GM19452 (cell line): ENCODE data around the gene YEATS4.
A peak's percentile ranks its signal among the peaks of the same experiment; 100 is the strongest.
"Not testable (repeated sequence)": the region's sequence is repeated elsewhere in the genome, so short reads cannot be mapped to it uniquely, and the experiment has no call there.

Experiments
- ATAC-seq: cut with Tn5 transposase; IDR thresholded peaks from one replicate; pipeline ENCODE4 v1.9.1; 2021; ENCODE audit not compliant: unreplicated experiment

The YEATS4 gene

DNA sequence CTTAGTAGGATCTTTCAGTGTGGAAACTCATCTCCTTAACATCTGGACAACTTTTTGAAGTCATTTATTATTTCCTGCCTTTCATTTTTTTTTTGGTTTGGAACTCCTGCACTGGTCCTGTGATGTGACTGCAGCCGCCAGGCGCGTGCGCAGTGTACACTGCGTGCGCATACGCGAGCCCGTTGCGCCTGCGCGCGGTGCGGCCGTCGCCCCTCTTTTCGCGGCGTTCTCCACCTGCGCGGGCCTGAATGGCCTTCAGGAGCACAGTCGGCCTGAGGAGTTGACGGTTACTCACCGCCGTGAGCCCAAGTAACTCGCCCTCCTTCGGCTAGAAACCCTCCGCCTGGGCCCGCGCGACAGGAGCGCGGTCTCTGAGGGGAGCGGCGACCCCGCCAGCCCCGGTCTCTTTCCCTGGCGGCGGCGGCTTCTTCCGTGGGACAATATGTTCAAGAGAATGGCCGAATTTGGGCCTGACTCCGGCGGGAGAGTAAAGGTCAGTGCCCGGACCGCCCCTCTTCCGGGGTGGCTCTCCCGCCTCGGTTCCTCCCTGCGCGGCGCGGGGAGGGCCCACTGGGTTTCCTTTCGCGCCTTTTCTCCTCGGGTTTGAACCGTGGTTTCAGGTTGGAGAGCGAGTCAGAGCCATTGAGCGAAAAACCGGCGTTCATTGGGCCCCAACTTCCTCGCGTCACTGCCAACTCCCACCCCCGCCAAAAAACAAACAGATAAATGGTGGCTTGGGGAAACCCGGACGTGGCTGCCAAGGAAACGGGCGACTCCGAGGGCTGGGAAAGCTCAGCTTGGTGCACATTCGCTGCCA, at the start of gene YEATS4:
Gene YEATS4, plus strand, starts transcription at position 213 of the 817 bp plus-strand sequence. Its CDS starts 230 bp downstream, at position 443.
- peak; percentile 84 for ATAC-seq

DNA sequence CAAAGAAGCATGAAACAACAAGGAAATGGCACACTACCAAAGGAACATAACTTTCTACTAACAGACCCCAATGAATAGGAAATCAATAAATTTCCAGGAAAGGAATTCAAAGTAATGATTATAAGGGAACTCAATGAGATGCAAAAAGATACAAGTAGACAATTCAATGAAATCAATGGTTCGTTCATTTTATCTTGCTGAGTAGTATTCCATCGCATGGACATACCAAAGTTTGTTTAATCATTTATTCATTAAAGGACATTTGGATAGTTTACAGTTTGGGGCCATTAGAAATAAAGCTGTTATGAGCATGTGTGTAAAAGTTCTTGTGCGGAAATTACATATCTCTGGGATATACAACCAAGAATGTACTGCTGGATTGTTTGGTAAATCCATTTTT, 46.3 kb upstream of the YEATS4 start:
- no peak for ATAC-seq

DNA sequence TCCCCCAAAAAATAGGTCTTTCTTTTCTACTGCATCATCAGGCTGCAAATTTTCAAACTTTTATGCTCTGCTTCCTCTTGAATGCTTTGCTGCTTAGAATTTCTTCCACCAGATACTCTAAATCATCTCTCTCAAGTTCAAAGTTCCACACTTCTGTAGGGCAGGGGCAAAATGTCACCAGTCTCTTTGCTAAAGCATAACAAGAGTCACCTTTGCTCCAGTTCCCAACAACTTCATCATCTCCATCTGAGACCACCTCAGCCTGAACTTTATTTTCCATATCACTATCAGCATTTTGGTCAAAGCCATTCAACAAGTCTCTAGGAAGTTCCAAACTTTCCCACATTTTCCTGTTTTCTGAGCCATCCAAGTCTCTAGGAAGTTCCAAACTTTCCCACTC, 42.8 kb upstream of the YEATS4 start:
- not testable (repeated sequence) for ATAC-seq

DNA sequence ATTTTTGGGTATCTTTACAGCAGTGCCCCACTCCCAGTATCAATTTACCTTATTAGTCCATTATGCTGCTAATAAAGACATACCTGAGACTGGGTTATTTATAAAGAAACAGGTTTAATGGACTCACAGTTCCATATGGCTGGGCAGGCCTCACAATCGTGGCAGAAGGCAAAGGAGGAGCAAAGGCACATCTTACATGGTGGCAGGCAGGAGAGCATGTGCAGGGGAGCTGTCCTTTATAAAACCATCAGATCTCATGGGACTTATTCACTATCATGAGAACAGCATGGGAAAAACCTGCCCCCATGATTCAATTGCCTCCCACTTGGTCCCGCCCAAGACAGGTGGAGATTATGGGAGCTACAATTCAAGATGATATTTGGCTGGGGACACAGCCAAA, 42.3 kb upstream of the YEATS4 start:
- ATAC-seq: not testable (repeated sequence)

DNA sequence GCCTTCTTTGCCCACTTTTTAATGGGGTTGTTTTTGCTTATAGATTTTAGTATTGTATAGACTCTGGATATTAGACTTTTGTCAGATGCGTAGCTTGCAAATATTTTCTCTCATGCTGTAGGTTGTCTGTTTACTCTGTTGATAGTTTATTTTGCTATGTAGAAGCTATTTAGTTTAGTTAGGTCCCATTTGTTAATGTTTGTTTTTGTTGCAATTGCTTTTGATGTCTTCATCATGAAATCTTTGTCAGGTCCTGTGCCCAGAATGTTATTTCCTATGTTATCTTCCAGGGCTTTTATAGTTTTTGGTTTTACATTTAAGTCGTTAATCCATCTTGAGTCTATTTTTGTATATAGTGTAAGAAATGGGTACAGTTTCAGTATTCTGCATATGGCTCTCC, 41.3 kb upstream of the YEATS4 start:
- no peak for ATAC-seq

DNA sequence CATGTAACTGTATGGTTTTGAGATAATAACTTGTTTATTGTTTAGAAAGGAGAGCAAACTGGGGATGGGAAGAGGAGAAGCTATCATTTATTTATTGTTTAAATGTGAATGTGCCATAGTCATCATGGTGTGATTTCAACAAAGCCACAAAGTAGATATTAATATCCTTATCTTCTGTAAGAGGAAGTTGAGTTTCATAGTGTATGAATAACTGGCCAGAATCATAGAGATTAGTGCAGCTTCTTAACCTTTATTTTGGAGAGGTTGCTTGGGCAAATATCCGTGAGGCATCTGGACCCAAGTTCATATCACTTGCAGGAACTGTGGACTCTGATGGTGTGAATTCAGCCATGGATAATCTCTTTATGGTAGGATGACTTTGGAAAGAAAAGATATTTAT, 38.2 kb upstream of the YEATS4 start:
- ATAC-seq: no peak

DNA sequence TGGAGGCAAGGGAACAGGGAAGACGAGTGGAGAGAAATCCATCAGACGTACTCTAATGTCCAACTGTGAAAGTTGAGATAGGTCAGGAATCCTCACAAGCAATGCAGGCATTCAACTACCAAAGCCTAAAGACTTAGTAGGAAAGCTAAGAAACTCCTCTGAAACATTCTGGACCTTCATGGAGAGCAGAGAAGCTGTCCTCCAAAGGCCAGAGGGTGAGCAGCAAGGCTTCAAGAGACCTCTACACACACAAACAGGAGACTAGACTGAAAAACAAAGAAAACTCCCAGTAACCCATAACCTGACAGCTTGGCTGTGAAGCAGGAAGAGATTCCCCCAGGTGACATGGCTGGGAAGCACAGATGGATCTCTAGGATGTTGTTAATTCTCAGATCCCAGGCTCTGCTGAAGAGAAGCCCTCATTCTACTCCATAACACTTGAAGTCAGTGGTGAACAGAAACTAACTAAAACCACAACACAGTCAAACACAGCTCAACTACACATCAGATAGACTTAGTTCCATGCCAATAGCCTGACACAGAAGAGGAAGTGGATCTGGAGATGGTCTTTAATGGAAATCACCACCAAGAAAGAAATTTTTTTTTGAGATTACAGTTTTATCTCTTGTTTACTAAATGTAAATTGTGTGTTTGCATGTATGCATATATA, 34.6 kb upstream of the YEATS4 start:
- ATAC-seq: peak; percentile 90

DNA sequence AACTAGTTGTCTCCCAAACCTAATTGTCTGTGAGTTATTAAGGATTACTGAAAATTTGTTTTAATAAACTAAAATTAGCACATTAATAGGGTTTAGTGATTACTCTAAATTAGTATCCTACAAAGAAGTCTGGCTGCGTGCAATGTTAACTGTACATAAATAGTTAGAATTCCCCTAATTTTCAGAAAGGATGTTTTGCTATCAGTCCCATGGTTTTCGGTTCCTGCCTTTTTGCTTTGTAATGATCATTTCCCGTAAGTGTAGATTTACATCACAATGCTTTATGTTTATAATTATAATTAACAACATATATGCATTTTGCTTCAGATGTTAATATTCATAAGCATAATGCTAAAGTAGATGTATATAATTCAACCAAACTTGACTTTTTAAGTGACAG, 31.1 kb upstream of the YEATS4 start:
- no peak for ATAC-seq

DNA sequence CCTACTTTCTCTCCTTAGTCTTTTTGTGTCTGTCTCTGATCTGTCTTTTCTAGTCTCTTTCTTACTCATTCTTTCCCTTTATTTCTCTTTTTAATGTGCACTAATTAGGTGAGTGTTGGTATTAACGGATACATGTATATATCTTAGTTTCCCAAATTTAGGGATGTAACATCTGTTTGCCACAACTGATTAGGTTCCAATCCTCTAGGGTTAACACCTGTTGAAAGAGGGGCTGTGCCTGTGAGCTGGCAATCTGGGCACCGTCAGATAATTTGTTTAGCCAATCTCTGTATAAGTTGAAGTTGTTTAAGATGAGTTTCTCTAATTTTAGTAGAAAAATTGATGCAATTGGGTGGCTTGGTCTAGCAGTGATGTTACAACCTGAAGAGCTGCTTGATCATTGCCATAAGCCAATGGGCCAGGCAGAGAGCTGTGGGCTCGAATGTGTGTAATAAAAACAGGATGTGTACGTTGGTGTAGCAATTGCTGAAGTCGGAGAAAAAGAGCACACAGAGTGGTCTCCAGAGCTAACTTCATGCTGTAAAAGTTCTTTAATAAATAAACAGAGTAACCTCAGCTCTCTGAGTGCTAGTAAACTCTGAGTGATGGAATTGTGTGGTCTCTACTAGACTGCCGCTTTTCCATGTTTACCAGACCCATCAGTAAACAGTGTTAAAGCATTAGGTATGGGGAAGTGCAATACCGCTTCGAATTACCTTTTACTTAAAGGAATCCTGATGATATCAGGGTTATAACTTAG, 29.7 kb upstream of the YEATS4 start:
- ATAC-seq: no peak

DNA sequence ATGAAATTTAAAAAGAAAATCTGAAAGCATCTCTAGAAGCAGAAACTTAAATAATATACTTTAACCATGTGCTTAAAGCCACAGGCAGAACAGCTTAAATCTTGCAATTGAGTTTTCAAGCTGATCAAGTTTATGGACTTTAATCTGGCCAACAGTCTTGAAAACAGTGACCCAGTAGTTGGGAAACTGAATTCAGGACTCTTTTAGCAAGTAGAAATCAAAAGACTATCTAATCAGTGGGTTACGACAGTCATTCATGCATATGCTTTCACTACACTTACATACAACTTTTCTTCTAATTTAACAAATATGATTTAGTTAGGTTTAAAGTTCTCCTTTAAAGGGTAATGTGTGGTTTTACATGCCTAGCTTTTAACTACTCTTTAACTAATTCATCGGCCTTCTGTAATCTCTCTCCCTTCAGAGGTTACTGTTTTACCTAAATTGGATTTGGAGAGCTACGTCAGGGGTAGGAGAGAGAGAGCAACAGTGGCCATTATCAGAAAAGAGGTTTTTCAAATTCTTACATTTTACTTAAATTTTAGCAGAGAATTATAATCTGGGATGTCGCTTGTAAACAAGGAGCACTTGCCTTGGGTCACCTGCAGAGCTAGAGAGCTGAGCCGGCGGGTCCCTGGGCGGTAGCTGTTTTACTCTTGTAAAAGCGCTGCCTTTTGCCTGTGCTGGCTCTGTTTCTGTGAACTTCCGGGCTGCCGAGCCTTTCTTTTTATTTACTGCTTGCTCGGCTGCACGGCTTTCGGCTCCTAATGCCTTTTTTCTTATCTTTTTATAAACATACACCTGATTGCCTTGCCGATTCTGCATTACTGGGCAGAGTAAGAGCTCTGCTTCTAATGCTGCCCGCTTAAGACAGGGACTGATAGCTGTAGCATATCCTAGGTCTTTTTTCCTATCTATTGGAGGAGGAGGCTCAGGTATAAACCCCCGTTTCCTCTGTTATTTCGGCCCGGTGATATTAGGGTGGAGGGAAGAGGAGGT, 28.8 kb upstream of the YEATS4 start:
- ATAC-seq: peak; percentile 81

DNA sequence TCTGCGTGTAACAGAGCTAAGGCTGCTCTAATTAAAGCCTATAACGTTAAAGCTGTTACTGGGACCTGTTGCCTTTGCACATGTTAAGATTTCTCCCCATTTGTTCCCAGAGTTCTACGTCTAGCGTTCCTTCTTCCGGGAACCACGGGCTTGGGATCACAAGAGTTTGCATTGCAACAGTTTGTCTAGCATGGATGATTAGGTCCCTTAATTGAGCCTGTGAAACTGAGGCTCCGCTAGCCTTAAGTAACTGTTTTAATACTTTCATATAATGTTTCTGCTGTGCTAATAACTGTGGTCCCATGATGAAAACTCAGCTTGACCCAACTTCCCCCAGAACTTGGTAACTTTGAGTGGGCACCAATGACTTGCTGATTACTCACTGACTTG, 28.0 kb upstream of the YEATS4 start:
- no peak for ATAC-seq

DNA sequence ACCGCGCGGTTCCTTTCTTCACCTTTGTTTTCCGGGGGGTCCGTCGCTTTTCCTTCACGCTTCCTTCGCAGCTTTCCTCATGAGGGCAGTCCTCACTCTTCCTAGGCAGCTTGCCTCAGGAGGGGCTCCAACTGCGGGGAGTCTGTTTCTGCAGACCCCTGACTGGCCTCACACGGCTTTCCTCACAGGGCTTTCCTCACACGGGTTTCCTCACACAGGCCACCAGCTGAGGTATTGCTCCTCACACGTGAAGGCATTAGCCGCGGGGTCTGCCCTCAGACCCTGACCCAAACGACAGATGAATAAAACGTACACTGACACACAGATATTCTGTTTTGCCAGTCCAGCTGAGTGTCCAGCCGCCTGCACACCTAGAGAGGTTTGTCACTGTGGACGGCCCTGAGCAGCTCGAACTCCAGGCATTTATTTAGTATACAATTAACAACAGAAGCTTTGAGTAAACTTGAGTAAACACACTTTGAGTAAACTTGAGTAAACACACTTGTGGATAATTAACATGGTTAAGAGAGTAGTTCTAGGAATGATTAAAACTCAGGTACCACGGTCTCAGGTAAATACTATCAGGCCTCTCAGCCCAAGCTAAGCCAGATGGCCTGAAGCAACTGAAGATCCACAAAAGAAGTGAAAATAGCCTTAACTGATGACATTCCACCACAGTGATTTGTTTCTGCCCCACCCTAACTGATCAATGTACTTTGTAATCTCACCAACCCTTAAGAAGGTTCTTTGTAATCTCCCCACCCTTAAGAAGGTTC, 27.4 kb upstream of the YEATS4 start:
- ATAC-seq: no peak

DNA sequence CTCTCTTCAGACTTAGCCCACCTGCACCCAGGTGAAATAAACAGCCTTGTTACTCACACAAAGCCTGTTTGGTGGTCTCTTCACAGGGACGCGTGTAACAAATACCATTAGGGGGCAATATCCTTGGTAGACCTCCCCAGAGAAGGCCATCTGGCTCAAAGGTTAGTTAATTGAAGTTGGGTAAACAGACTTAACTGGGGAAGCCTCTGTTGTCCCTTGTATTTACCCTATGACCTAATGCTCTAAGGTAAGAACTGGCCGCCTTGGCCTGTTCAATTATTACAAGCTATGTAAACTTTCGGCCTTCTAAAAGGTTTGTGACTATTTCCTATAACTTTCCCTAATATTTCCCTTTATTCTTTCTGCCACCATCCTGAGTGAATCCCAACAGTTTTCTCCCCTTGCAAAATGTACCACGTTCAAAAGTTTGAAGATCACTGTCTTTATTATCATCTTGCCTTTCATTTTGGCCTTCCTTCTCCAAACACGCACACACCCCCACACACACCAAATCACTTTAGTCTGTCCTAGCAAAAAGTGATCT, 26.7 kb upstream of the YEATS4 start:
- ATAC-seq: no peak

DNA sequence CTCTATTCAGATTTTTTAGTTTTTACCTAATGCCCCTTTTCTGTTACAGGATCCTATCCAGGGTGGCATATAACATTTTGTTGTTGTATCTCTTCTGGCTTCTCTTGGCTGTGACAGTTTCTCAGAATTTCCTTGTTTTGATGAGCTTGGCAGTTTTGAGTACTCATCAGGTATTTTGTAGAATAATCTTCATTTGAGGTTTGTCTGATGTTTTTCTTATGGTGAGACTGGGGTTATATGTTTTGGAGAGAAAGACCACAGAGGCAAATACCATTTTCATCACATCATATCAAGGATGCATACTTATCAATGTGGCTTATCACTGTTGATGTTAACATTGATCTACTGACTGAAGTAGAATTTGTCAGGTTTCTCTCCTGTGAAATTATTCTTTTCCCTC, 25.4 kb upstream of the YEATS4 start:
- no peak for ATAC-seq

DNA sequence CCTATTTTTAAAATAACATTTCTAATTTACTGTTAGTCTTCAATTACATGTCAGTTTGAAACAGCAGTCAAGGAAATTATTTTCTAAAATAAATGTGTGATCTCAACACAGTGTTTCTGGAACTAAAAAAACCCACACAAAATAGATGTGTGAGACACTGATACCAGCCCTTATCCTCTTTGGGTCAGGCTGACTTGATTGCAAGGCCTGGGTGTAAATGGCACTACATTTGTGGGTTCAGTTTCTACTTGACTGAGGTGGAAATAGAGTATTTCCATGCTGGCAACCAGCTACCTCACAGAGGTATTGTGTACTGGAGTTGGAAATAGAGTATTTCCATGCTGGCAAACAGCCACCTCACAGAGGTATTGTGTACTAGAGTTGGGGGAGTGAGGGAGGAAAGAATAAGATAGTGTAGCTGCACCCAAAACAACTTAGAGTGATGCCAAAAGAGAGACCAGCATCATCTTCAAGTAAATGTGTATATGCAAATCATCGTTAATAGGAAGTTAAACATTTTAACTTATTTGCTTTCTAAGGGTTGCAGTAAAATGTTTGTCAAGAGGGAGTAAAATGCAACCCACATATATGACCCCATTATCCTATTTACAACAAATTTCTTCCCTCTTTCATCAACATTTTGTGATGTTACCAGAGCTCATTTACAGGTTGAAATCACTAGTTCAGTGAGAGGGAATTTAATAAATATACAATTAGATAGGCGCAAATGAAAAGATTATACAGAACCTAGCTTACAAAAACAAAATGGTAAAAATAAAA, 22.0 kb upstream of the YEATS4 start:
- no peak for ATAC-seq

DNA sequence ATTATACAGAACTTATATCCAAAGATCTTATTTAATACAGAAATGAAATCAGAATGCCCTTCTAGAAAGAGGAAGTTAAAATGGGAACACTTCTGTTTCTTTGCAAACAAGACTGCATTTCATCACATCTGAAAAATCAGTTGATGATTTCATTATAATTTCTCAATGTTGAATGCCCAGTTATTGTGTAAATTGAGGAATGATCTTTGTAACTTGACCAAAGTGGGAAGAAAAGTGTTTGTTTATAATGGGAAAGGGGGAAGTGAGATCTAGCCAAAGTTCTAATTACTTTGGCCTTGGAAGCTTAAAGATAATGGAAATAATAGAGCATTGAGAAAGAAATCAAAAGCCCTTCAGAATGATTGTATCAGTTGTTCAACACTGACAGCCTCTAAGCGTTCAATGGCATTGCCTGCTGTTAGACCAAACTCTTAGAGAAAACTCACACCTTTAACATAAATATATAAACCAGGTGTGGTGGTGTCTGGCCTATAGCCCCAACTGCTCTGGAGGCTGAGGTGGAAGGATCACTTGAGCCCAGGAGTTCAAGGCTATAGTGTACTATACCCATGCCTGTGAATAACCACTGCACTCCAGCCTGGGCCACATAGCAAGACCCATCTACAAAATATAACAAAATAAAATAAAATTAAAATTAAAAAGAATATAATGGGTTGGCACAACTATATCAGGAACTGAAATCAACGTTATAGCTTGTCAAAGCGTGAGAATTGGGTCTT, 21.3 kb upstream of the YEATS4 start:
- no peak for ATAC-seq

DNA sequence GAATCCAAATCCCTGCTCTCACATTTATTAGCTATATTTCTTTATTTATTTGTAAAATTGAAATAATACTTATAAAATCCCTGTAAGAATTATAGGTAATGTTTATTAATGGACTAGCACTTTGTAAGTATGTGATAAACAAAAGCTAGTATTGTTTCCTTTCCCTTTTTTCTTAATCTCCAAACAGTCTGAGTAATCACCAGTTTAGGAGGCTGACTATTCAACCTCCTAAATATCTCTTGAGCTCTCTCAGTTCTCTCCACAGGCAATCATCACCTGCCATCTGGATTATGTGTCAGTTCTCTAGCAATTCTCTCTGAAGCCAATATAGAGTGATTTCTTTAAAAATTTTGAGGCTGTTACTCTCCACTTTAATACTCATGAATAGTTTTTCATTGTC, 20.6 kb upstream of the YEATS4 start:
- no peak for ATAC-seq

DNA sequence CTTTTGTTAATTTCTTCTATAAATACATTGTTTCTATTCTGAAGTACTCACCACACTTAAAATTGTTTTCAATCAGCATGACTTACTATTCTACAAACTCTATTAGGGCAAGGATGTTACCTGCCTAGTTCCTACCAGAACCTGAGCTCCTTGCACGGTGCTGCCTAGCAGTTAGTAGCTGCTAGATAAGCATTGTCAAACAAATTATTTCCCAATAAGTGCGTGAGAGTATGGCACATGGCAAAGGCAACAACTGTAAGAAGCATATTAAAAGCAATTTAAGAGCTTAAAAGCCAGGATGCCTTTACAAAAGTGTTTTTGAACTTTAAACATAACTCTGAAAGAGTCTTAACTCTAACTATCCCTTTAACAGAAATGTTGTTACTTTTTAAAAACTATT, 19.5 kb upstream of the YEATS4 start:
- no peak for ATAC-seq
